Epidermal melanocyte (primary cell): Measurements from ENCODE around the gene RNF175.

Experiments used
- DNase-seq: peaks from one replicate; pipeline ENCODE4 v3.0.0; 2011; ENCODE audit warnings: low spot score; ENCODE audit not compliant: insufficient read length

RNF175 gene

DNA sequence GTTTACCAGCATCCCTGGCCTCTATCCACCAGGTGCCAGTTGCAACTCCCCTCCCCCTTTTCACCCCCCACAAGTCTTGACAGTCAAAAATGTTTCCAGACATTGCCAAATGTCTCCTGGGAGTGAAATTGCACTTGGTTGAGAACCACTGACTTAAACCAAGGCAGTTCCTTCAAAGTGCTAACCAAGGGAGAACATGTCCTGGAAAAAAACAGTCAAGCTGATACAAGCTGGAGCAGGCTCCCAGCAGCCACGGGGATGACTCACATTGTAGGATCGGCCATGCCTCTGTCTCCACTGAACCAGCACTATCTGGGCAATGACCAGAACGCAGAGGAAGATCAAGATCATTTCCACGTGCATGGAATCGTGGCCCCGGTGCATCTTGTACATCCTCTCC, 11.4 kb downstream of the RNF175 start:
- no peak for DNase-seq

DNA sequence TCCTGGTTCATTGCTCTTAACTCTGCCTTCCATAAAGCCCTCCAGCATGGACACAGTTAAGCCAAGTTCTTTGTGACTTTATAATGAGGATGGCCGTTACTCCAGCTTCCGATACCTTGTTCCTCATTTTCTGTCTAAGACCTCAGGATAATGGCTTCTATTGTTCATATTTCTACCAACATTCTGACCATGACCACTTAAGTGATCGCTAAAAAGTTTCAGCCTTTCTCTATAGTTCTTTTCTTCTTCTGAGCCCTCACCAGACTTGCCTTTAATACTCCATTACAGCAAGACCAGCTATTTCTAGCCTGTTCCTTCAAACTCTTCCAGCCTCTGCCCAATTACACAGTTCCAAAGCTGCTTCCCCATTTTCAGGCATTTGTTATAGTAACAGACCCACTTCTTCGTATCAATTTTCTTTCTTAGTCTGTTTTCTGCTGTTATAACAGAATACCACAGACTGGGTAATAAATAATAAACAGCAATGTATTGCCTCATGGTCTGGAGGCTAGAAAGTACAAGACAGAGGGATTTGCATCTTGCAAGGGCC, 12.3 kb downstream of the RNF175 start:
- DNase-seq, result no peak

- no peak for DNase-seq
Observed at GRCh38 chr4:153745651-153746050, 14.2 kb downstream of the RNF175 start.

GRCh38 chr4:153741541-153741940, 18.3 kb downstream of the RNF175 start:
- DNase-seq, result no peak

- no peak for DNase-seq
Observed at GRCh38 chr4:153735906-153736461, 23.8 kb downstream of the RNF175 start.

DNA sequence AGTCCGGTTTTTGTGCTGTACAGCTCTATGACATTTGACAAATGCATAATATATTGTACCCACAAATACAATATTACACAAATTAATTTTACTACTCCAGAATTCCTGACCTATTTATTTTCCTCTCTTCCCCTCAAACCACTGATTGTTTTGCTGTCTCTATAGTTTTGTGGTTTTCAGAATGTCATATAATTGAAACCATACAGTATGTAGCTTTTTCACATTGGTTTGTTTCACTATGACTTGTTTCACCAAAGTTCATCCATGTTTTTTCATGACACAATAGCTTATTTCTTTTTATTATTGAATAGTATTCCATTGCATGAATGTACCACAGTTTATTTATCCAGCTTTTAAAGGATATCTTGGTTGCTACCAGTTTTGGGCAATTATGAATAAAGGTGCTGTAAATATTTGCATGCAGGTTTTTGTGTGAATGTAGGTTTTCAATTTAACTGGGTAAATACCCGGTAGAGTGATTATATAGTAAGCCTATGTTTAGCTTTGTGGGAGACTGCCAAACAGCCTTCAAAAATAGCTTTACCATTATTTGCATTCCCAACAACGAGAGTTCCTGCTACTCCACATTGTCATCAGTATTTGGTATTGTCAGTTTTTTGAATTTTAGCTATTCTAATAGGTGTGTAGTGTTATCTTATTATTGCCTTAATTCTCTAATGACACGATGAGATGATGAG, 25.9 kb downstream of the RNF175 start:
- DNase-seq, result no peak

- DNase-seq, result peak; percentile 89
Observed at GRCh38 chr4:153731239-153731638, 28.6 kb downstream of the RNF175 start.

DNA sequence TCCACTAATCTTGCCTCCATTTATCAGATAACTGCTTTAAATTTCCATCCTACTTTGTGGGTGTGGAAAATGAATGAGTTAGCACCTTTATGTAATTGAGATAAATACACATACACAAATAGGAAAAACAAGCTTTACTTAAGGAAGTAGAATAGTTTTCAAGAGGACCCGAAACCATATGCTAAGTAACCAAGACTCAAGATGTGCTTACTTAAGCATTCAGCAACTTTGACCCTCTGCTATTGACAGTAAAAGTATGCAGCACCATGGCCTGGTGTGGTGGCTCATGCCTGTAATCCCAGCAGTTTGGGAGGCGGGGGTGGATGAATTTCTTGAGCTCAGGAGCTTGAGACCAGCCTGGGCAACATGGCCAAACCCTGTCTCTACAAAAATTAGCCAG, 29.9 kb downstream of the RNF175 start:
- no peak for DNase-seq

GRCh38 chr4:153728660-153729059, 31.2 kb downstream of the RNF175 start:
- no peak for DNase-seq

- DNase-seq, result no peak
Observed at GRCh38 chr4:153728151-153728550, 31.7 kb downstream of the RNF175 start.

GRCh38 chr4:153725831-153726154, 34.0 kb downstream of the RNF175 start:
- DNase-seq, result no peak

- DNase-seq, result no peak
Observed at GRCh38 chr4:153725136-153725830, 34.5 kb downstream of the RNF175 start.

DNA sequence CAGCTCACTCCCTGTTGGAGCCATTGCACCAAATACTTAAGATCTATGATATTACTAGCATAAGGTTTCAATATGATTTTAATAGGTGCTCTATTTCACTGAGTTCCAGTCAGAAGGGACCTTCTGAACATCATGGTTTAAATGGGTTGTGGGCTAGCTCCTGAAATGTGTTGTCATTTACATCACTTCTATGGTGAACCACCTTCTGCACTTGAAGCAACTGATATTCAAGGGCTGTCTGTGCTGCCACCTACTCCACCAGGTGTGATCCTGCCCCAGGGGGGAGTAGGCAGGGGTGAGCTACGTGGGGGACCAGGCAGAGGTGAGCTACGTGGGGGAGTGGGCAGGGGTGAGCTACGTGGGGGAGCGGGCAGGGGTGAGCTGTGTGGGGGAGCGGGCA, 35.2 kb downstream of the RNF175 start:
- no peak for DNase-seq

- no peak for DNase-seq
Observed at GRCh38 chr4:153722036-153722435, 37.8 kb downstream of the RNF175 start.

DNA sequence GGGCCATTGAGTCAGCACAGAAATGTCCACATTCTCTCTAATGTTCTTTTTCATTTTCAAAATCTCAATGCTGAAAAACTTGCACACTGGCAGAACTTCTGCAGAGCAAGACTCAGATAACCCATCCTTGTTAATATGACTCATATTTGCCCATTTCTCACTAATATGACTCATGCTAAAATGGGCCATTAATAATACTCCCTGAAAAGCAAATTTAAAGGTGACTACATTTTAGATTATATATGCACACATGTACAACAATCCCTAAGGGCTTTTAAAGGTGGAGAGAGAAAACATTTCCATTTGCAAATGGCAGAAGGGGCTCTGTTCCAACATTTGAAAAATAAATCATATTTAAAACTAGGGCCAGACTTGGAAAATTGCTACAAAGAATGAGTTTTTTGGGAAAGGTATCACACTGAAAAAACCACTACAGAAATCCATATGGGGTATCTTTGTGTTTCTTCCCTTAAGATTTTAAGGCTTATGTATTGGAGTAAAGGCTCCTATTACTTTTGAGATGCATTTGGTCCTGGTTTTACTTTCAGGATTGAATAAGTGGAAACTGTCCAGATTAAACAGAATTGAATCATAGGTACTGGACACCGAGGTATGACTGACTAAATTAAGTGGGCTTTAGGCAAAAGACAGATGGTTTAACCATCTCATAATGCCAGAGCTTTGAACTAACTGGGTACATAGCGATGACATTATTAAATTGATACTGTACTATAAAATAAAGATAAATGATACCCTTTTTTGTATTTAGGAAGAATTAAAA, 45.8 kb downstream of the RNF175 start:
- no peak for DNase-seq

GRCh38 chr4:153710681-153711080, 49.1 kb downstream of the RNF175 start:
- no peak for DNase-seq

DNA sequence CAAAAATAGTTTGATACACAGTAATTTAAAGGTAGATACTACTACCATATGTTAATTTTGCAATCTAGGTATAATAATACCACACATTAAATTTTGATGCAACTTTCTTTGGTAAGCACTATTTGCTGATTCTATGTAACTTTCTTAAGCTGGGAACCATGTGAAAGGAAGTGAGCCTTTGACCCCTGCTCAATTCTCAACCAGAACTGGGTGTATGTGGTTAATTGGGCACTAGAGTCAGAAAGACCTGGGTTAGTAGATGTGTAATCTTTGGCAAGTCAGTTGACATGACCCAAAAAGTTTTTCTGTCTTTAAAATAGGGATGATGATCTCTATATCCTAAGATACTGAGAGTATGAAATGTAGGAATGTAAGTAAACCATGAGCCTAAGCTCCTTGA, 53.3 kb downstream of the RNF175 start:
- DNase-seq, result no peak

- DNase-seq, result no peak
Observed at GRCh38 chr4:153705743-153706468, 53.9 kb downstream of the RNF175 start.

DNA sequence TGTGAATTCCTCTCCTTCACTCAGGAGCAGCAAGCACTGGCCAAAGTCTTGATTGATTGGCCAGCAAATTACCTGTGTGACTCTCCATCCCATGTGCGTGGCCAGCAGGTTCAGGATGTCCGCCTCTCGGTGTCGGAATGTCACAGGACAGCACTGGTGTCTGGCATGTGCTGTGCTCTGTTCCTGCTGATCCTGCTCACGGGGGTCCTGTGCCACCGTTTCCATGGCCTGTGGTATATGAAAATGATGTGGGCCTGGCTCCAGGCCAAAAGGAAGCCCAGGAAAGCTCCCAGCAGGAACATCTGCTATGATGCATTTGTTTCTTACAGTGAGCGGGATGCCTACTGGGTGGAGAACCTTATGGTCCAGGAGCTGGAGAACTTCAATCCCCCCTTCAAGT, 55.3 kb downstream of the RNF175 start:
- DNase-seq, result no peak

DNA sequence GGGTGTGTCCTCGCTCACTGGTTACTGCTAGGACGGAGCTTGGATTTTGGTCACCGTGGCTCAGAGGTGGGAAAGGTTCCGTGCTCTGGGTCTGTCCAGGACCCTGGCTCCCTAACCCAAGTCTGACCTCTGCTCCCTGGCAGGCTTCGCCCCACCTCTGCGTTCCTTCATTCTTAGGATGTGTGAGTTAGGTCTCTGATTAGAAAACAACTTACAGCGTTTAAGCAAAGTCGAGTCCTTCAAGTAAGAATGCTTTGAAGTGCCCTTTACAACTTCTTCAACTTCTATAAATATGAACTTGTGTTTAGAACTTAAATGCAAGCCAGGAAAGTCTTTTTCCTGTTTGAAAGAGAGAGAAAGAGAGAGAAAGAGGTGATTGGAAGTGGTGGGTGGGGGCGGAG, 74.9 kb downstream of the RNF175 start:
- DNase-seq, result no peak
